ACC112 (cell line): ENCODE measurements around the gene ZNF423.

Experiments
- H2AFZ ChIP-seq: fragments of 200-600 bp; sonication (generic); one replicate; pipeline ENCODE4 v1.6.0; 2017; ENCODE audit warnings: antibody characterized with exemption, low read length; ENCODE audit not compliant: unreplicated experiment
- H3K27ac ChIP-seq: fragments of 200-600 bp; sonication (generic); 2 replicates; pipeline ENCODE4 v1.5.1; 2014; ENCODE audit warnings: low read depth, mild to moderate bottlenecking, antibody characterized with exemption, low read length, moderate library complexity
- H3K27me3 ChIP-seq: fragments of 200-600 bp; sonication (generic); 2 replicates; pipeline ENCODE4 v1.6.1; 2014; ENCODE audit warnings: mild to moderate bottlenecking, antibody characterized with exemption, low read length, moderate library complexity, mixed read lengths; ENCODE audit not compliant: insufficient read depth
- H3K36me3 ChIP-seq: fragments of 200-600 bp; sonication (generic); 2 replicates; pipeline ENCODE4 v1.6.1; 2016; ENCODE audit warnings: mild to moderate bottlenecking, antibody characterized with exemption, low read length, moderate library complexity, mixed read lengths; ENCODE audit not compliant: insufficient read depth
- H3K4me1 ChIP-seq: fragments of 200-600 bp; sonication (generic); one replicate; pipeline ENCODE4 v1.6.1; 2016; ENCODE audit warnings: low read length, mixed read lengths; ENCODE audit not compliant: insufficient read depth, unreplicated experiment, control insufficient read depth
- H3K4me3 ChIP-seq: fragments of 200-600 bp; sonication (generic); 2 replicates; pipeline ENCODE4 v1.5.1; 2014; ENCODE audit warnings: mild to moderate bottlenecking, low read depth, low read length
- H3K79me2 ChIP-seq: fragments of 200-600 bp; sonication (generic); one replicate; pipeline ENCODE4 v1.6.0; 2016; ENCODE audit warnings: low read length; ENCODE audit not compliant: control insufficient read depth, unreplicated experiment, insufficient read depth

The ZNF423 gene

GRCh38 chr16:49856672-49857330, 889 bp upstream of the ZNF423 start:
- peak overlapping the region; percentile 62 for H2AFZ ChIP-seq
- peak overlapping the region; percentile 83 for H3K4me3 ChIP-seq
- no peaks in the 10 kb centered on the region for H3K36me3 ChIP-seq
- no peak overlapping the region for H3K27ac ChIP-seq
- peaks cover 9% of the 10 kb centered on the region for H3K79me2 ChIP-seq
- peaks cover 9% of the 10 kb centered on the region for H3K4me1 ChIP-seq
- peaks cover 8% of the 10 kb centered on the region; the same call in 1 of the 2 replicates for H3K27me3 ChIP-seq

GRCh38 chr16:49855280-49855821, 561 bp downstream of the ZNF423 start:
- Histone ChIP-seq H2AFZ (peak overlapping the region; percentile 66), H3K36me3 (no peaks in the 10 kb centered on the region), H3K27me3 (peaks cover 3% of the 10 kb centered on the region; the same call in 1 of the 2 replicates), H3K27ac (no peak overlapping the region), H3K79me2 (peaks cover 9% of the 10 kb centered on the region), H3K4me1 (peaks cover 9% of the 10 kb centered on the region), H3K4me3 (peak overlapping the region; percentile 83)

- peaks cover 9% of the 10 kb centered on the region for H3K4me1 ChIP-seq
- H3K27ac ChIP-seq, result no peak overlapping the region
- peaks cover 3% of the 10 kb centered on the region; the same call in 1 of the 2 replicates for H3K27me3 ChIP-seq
- no peaks in the 10 kb centered on the region for H3K36me3 ChIP-seq
- H3K4me3 ChIP-seq, result peak overlapping the region; percentile 83
- peak overlapping the region; percentile 1 for H2AFZ ChIP-seq
- peaks cover 9% of the 10 kb centered on the region for H3K79me2 ChIP-seq
Observed at GRCh38 chr16:49854796-49855203, 1.1 kb downstream of the ZNF423 start.

GRCh38 chr16:49854188-49854795, 1.6 kb downstream of the ZNF423 start:
- H3K79me2 ChIP-seq, result peaks cover 9% of the 10 kb centered on the region
- H2AFZ ChIP-seq, result peak overlapping the region; percentile 1
- H3K27me3 ChIP-seq, result peaks cover 3% of the 10 kb centered on the region; the same call in 1 of the 2 replicates
- peak overlapping the region; percentile 83 for H3K4me3 ChIP-seq
- no peak overlapping the region for H3K27ac ChIP-seq
- no peaks in the 10 kb centered on the region for H3K36me3 ChIP-seq
- H3K4me1 ChIP-seq, result peaks cover 9% of the 10 kb centered on the region

GRCh38 chr16:49852279-49852678, 3.6 kb downstream of the ZNF423 start:
- Histone ChIP-seq H3K4me3 (no peak overlapping the region), H3K36me3 (no peaks in the 10 kb centered on the region), H3K4me1 (peaks cover 9% of the 10 kb centered on the region), H3K79me2 (peaks cover 9% of the 10 kb centered on the region), H3K27me3 (no peaks in the 10 kb centered on the region), H2AFZ (no peak overlapping the region), H3K27ac (no peak overlapping the region)

- Histone ChIP-seq H3K4me1 (peaks cover 9% of the 10 kb centered on the region), H3K79me2 (peaks cover 9% of the 10 kb centered on the region), H3K36me3 (no peaks in the 10 kb centered on the region), H2AFZ (no peak overlapping the region), H3K27ac (no peak overlapping the region), H3K27me3 (no peaks in the 10 kb centered on the region), H3K4me3 (no peak overlapping the region)
Observed at GRCh38 chr16:49851468-49851787, 4.5 kb downstream of the ZNF423 start.

- H3K27me3 ChIP-seq, result no peaks in the 10 kb centered on the region
- no peak overlapping the region for H3K4me3 ChIP-seq
- no peaks in the 10 kb centered on the region for H3K36me3 ChIP-seq
- peaks cover 9% of the 10 kb centered on the region for H3K79me2 ChIP-seq
- no peak overlapping the region for H3K27ac ChIP-seq
- peaks cover 9% of the 10 kb centered on the region for H3K4me1 ChIP-seq
- H2AFZ ChIP-seq, result no peak overlapping the region
Observed at GRCh38 chr16:49850558-49851467, 5.1 kb downstream of the ZNF423 start.

- peaks cover 9% of the 10 kb centered on the region for H3K79me2 ChIP-seq
Observed at GRCh38 chr16:49849754-49850108, 6.2 kb downstream of the ZNF423 start.

GRCh38 chr16:49849037-49849753, 6.7 kb downstream of the ZNF423 start:
- Histone ChIP-seq H3K27me3 (no peaks in the 10 kb centered on the region), H3K79me2 (peaks cover 9% of the 10 kb centered on the region), H3K36me3 (no peaks in the 10 kb centered on the region), H3K27ac (no peak overlapping the region), H3K4me3 (no peak overlapping the region), H3K4me1 (peaks cover 13% of the 10 kb centered on the region), H2AFZ (no peak overlapping the region)

More at GRCh38 chr16:49849754-49850108, 6.2 kb downstream of the ZNF423 start:
- Histone ChIP-seq H3K27ac (no peak overlapping the region), H2AFZ (no peak overlapping the region), H3K4me3 (no peak overlapping the region), H3K36me3 (no peaks in the 10 kb centered on the region), H3K27me3 (no peaks in the 10 kb centered on the region), H3K4me1 (peaks cover 9% of the 10 kb centered on the region)

- Histone ChIP-seq H3K27me3 (no peaks in the 10 kb centered on the region), H3K79me2 (peaks cover 5% of the 10 kb centered on the region), H3K27ac (no peak overlapping the region), H2AFZ (no peak overlapping the region), H3K36me3 (no peaks in the 10 kb centered on the region), H3K4me3 (no peak overlapping the region), H3K4me1 (peaks cover 8% of the 10 kb centered on the region)
Observed at GRCh38 chr16:49848530-49848929, 7.4 kb downstream of the ZNF423 start.
